Heart left ventricle (tissue), 13 donors: ENCODE measurements around the gene PRSS36.

Source experiments
- CTCF ChIP-seq, 12 donors: fragments of 200-600 bp; sonication (generic) in 4 of 12; IDR thresholded peaks; one replicate each; pipeline versions ENCODE4 v1.5.0 to v1.8.0; 2018 to 2022; ENCODE audit warnings: antibody characterized with exemption in 12 of 12, mild to moderate bottlenecking in 5 of 12
- POLR2A ChIP-seq, 2 donors: fragments of 450-650 bp; IDR thresholded peaks; one replicate each; pipeline ENCODE4 v1.6.1; 2017; ENCODE audit warnings: antibody characterized with exemption in 2 of 2, mild to moderate bottlenecking in 2 of 2, moderate library complexity in 2 of 2
- donor health status: ischemic (EF 13 %, LVEDD 7.1; RV severe dilation, severe dysfunction).
- donor health status: DM: no; HTN: yes; CAD: no.
- donor health status: DM: no; HTN: no; CAD: no.
- donor health status: ischemic (EF 25% LVEDD 6.9; RV normal size, moderate dysfunction).
- donor health status: ischemic (EF 25% LVEDD 5.7; RV mildly dilated, moderate dysfunction).
- donor health status: ischemic (EF 35%, LVEDD 5.7; RV mildly dilated, moderate dysfunction).
- donor health status: nonischemic (EF 11% LVEDD 7.7; RV severe dilation, severe dysfunction).
- donor health status: DM: yes; HTN: yes; CAD: no.
- donor health status: PGD.
- donor health status: ischemic (EF 29% LVEDD 5.4; RV normal size, mild dysfunction).
- donor health status: nonischemic (EF 23%, LVEDD 6.1; RV moderate dilation, normal function).

DNA sequence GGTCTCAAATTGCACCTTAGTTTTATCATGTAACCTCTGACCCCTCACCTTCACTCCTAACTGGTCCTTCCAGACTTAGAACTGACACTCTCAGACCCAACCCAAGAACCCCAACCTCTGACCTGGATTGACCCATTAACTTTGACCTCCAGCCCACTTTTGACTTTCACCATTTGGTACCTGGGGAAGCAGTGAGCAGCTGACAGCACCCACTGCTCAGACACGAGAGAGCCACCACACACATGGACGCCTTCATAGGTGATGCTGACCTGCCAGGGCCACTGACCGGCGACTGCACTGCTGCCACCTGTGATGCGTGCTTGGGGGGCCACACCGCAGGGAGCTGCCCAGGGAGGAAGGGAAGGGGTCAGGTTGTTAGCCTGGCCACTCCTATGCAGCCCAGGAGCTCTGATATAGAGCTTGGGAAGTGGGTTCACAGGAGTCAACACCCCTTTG, 16.8 kb downstream of the PRSS36 start:
- TF ChIP-seq CTCF (IDR thresholded peaks at IDR 0.05) (no peak), POLR2A (IDR thresholded peaks at IDR 0.05) (no peak)
